ENCODE results near the gene SPON1. TPM values are rescaled to one million over a fixed set of nuclear protein-coding genes. Genes with fewer than 3 reads are reported as not detected.

SPON1 gene
- total RNA-seq, 6 experiments from 2014 or later, result not detected

DNA sequence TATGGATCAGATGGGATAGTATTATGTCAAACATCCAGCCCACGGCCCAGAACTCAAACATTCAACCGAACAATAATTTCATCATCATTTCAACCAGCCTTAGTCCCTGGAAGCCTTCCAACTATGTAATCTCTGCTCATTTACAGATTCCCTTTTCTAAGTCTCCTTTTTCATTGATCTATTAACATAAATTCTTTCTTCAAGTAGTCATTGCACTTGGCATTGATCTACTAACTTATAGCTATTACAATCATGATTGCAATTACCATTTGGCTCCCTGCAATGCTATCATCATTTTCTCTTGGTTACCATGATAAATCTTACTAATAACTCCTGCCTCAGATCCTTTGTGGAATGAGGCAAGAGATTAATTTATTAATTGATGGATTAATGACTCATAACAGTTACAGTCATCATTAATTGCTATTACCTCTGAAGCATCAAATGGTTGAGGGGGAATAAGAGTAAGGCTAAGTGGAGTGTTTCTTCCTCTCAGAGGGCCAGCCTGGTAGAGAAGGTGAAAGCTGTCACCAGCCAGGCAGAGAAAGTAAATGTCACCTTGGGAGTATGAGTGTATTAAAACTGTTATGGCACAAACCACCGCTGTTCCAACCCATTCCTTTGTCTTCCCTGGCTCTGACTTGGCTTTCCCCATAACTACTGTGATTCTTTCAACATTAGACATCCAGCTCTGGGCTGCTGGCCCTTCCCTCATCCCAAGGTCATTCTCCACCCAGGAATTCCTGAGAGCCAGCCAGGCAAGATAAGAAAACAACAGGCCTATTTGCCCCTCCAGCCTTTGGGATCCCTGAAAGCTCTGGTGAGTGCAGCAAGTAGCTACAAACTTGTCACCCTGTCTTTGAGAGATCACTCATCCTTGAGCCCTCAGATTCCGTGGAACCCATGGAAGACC, 221.8 kb downstream of the SPON1 start:
- H3K4me1 Mint-ChIP-seq (ENCODE audit: low read depth), result no peaks in the 10 kb centered on the region
- H3K27me3 Mint-ChIP-seq (ENCODE audit: insufficient read depth), result peaks cover 2% of the 10 kb centered on the region; the same call in 1 of the 2 replicates
- no peaks in the 10 kb centered on the region for H3K9me3 Mint-ChIP-seq
- H3K36me3 Mint-ChIP-seq (ENCODE audit: low read depth), result no peaks in the 10 kb centered on the region
- TF ChIP-seq, protein P1, sequence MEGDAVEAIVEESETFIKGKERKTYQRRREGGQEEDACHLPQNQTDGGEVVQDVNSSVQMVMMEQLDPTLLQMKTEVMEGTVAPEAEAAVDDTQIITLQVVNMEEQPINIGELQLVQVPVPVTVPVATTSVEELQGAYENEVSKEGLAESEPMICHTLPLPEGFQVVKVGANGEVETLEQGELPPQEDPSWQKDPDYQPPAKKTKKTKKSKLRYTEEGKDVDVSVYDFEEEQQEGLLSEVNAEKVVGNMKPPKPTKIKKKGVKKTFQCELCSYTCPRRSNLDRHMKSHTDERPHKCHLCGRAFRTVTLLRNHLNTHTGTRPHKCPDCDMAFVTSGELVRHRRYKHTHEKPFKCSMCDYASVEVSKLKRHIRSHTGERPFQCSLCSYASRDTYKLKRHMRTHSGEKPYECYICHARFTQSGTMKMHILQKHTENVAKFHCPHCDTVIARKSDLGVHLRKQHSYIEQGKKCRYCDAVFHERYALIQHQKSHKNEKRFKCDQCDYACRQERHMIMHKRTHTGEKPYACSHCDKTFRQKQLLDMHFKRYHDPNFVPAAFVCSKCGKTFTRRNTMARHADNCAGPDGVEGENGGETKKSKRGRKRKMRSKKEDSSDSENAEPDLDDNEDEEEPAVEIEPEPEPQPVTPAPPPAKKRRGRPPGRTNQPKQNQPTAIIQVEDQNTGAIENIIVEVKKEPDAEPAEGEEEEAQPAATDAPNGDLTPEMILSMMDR (IDR thresholded peaks at IDR 0.05), result no peak
- H3K4me3 Mint-ChIP-seq, result no peak overlapping the region
- no peak overlapping the region for H3K27ac Mint-ChIP-seq
- DNase-seq, result no peak

DNA sequence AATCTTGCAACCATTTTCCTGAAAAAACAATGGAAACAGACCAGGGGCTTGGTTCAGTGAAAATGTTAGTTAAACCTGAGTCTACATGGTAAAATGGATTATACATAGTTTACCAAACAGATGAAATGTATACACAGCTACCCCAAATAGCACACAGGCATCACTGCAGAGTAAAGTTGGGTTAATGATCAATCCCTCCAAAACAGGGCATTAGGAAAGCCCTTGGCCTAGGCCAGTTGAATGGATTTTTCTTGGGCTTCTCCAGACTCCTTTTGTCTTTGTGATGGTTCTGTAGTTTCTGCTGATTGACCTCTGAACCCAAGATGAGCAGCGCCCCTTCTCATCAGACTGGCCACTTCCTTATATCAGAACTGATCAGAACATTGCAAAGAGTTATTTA, 222.9 kb downstream of the SPON1 start:
- Mint-ChIP-seq H3K4me1 (ENCODE audit: low read depth) (no peaks in the 10 kb centered on the region), H3K27me3 (ENCODE audit: insufficient read depth) (peaks cover 2% of the 10 kb centered on the region; the same call in 1 of the 2 replicates), H3K27ac (no peak overlapping the region), H3K36me3 (ENCODE audit: low read depth) (no peaks in the 10 kb centered on the region), H3K9me3 (no peaks in the 10 kb centered on the region), H3K4me3 (no peak overlapping the region)
- TF ChIP-seq, protein P1 (IDR thresholded peaks at IDR 0.05), result no peak
- no peak for DNase-seq

DNA sequence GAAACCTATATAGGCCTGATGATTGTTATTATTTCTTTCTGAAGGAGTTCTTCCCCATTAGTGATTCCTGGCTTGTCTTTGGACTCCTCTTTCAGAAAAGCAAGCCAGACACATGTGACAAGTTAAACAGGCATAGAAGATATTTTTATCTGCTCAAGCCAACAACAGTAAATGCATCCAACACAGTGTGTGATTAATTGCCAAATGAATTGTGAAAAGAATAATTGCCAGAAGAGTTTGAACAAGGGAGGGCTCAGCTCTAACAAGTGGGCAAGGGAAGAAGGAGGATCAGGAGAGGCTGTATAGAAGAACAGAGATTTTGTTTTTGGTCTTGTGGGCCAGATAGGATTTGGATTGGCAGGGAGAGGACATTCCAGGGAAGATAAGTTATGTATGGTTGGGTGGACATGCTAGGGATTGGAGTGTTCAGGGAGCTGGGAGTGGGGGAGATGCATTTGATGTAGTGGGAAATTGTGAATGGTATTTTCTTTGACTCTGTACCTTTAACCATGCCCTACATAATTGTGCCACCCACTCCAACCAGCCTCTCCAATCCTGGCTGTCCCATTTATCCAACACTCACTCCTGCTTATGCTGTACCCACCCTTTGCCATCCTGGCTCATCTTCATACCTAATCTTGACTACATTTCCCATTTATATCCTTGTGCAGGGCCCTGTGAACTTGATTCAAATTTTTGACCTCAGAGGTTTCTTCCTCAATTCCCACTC, 223.7 kb downstream of the SPON1 start:
- Mint-ChIP-seq H3K9me3 (no peaks in the 10 kb centered on the region), H3K36me3 (ENCODE audit: low read depth) (no peaks in the 10 kb centered on the region), H3K27ac (no peak overlapping the region), H3K4me1 (ENCODE audit: low read depth) (no peaks in the 10 kb centered on the region), H3K4me3 (no peak overlapping the region), H3K27me3 (ENCODE audit: insufficient read depth) (peaks cover 2% of the 10 kb centered on the region; the same call in 1 of the 2 replicates)
- TF ChIP-seq, protein P1 (IDR thresholded peaks at IDR 0.05), result no peak
- DNase-seq, result no peak

DNA sequence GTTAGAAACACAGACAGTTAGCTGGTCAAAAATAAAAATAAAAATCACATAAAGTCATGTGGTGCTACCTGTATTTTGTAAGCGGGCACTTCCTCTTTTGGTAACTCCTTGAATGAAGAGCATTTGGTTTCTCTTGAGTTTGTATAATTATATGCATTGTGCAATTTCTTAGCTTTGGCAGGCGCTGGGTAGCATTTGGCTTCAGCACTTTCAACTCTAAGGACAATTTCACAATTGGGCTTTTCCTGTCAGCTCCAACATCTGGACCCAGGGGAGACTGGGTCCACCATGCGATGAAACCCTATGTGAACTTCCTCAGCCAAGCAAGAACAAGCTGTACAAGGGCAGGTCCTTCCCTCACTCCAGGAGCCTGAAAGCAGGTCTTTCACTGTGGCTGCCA, 227.4 kb downstream of the SPON1 start:
- TF ChIP-seq, protein P1 (IDR thresholded peaks at IDR 0.05), result no peak
- H3K27ac Mint-ChIP-seq, result no peak overlapping the region
- H3K4me3 Mint-ChIP-seq, result no peak overlapping the region
- H3K9me3 Mint-ChIP-seq, result no peaks in the 10 kb centered on the region
- no peaks in the 10 kb centered on the region for H3K36me3 Mint-ChIP-seq (ENCODE audit: low read depth)
- H3K4me1 Mint-ChIP-seq (ENCODE audit: low read depth), result no peaks in the 10 kb centered on the region
- no peak for DNase-seq
- H3K27me3 Mint-ChIP-seq (ENCODE audit: insufficient read depth), result peaks cover 7% of the 10 kb centered on the region; the same call in 1 of the 2 replicates

DNA sequence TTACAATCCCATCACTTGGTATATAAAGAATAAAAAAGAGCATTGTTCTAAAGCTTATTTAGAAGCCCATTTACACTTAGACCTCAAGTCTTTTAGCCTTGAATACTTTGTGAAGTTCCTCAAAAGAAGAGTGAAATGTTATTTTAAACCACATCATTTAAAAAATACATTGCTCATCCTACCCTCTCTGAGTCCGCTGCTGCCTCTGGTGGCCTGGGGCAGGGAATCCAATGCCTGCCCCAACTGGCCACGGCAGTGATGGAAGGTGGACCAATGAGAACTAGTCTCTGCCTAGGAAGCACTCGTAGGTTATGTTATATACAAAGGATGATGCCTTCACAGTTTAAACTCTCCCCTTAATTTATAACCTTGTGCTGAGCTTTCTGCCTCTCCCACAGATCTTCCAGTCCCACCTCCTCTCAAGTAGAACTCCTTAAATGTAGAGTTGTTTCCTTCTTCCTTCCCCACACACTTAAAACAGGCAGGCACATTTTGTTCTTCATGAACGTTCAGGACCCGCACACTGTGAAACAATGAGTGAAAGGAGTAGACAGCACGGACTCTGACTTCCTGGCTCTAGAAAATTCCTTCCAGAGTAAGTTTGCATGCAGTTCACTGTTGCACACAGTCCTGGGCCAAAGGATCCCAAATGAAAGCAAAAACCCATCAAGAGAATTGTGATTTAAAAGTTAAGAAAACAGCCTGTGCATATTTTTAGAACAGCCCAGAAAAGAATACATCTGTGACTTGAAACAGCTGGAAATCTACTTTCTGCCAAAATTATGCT, 228.7 kb downstream of the SPON1 start:
- Mint-ChIP-seq H3K9me3 (no peaks in the 10 kb centered on the region), H3K27me3 (ENCODE audit: insufficient read depth) (peaks cover 7% of the 10 kb centered on the region; the same call in 1 of the 2 replicates), H3K4me3 (no peak overlapping the region), H3K36me3 (ENCODE audit: low read depth) (no peaks in the 10 kb centered on the region), H3K4me1 (ENCODE audit: low read depth) (no peaks in the 10 kb centered on the region), H3K27ac (no peak overlapping the region)
- DNase-seq, result no peak
- TF ChIP-seq, protein P1 (IDR thresholded peaks at IDR 0.05), result no peak
